Hippocampal formation (tissue), 2 donors: Measurements from ENCODE around the gene IL32.

Source experiments
- DNase-seq, 2 donors: peaks; one replicate each; lab custom pipeline; 2025; lab: John Stamatoyannopoulos, UW

Gene IL32

GRCh38 chr16:3027983-3028715 is 37.3 kb upstream of the IL32 start:
- DNase-seq: peak; percentile 17 to 47

GRCh38 chr16:3028716-3029319 is 36.6 kb upstream of the IL32 start:
- no peak for DNase-seq

DNA sequence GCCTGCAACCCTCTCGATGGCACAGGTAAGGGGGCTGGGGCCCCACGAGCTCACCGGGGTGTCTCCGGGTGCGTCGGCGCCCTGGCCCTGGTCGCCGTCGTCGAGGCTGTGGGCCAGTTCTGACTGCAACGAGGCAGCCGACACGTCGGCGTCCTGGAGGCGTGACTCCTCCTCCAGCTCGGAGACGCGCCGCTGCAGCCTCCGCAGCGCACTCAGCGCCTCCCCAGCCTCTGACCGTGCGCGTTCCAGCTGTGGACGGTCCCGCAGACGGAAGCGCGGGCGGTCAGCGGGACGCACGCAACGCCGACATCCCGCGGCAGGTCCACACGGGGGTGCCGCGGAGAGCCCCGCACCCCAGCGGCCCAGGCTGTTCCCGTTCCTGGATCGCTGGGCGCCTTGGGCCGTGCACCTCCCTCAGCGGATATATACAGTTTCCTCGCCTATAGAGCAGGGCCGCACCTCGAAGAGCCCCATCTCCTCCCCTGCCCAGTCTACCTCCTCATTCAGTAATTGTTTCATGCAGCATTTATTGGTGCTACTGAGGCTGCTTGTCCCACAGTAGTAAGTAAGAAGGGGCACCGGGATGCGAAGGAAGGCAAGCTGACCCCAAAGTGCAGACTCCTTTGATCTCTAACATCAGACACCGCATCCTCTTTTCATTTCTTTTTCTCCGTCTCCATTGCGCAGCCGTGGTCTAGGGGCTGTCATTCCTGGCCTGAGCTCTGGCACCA is 35.8 kb upstream of the IL32 start:
- no peak for DNase-seq

GRCh38 chr16:3030222-3031212 is 34.9 kb upstream of the IL32 start:
- DNase-seq: no peak

DNA sequence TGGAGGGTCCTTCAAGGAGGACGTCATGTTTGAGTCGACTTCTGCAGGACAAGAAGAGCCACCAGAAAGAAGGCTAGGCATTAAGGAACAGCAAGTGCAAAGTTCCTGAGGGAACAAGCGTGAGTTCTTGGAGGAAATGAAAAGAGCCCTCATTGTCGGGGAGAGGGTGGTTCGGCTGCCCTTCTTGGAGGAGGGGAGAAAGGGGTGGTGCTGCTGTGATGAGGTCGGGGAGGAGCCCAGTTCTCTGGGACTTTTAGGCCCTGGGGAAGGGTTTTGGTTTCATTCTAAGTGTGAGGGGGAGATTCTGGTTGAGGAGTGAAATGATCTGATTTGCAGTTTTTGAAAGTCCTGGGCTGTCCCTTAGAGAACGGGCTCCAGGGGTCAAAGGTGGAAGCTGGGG is 32.8 kb upstream of the IL32 start:
- no peak for DNase-seq

DNA sequence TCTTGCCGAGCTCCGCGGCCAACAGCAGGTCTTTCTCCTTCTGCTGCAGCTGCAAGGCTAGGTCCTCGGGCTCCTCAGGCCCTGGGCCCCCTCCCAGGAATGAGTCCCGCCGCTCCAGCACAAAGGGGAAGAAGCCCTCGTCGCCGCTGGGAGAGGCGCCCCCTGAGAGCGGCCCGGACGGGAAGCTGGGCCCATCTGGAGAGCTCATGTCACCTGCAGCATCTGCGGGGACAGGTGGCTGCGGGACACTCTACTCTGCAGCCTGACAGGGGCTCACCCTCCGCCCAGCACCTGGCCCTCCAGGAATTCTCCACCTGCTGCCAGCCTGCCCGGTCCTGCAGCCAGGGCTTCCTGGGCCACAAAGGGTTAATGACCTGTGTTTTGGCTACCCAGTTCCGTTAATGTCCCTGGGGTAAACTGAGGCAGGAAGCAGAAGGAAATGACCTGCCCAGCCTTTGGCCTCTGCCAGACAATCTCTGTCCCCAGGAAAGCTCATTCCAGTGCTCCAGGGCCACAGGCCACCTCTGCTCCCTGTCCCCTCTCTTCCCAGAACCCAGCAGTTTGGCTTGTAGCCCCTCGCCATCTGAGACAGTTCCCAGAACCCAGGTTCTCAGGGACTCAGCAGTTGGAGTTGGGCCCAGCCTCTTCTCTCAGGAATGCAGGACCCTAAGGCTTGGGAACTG is 30.0 kb upstream of the IL32 start:
- no peak for DNase-seq

DNA sequence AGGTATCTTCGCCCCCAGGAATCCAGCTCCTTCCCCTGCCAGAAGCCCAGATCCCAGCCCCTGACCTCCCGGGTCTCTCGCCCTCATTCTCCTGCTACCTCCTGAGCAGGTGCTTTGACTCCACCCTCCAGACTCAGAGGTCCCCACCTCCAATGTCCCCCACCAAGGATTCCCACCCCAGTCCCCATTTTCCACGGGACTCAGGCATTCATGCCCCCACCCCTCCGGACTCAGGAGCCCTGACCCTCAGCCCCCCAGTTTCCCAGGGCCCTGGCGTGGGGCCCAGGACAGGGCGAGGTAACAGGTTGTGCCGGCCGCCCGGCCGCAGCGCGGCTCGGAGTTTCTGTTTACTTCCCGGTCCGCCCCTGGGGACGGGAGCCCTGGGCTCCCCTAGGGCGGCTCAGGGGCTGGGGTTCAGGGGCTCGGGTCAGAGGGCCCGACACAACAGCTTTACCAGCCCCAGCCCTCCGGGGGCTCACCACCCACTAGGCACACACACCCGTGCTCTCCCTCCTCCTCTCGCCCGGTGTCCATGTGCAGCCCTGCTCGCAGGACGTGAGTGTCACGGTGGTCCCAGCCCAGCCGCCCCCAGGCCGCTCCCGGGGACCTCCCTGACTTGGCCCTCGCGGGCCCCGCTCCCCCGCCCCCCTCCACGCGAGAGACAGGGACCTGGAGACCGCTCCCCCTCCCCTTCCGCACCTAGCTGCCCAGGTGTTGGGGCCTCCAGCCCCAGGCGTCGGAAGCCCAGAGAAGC is 29.3 kb upstream of the IL32 start:
- no peak for DNase-seq

GRCh38 chr16:3036726-3037315 is 28.6 kb upstream of the IL32 start, which contains the start of gene BICDL2:
BICDL2 (minus strand) TSS chr16:3036944; CDS start chr16:3035496, 1,448 bp downstream.
- no peak for DNase-seq

DNA sequence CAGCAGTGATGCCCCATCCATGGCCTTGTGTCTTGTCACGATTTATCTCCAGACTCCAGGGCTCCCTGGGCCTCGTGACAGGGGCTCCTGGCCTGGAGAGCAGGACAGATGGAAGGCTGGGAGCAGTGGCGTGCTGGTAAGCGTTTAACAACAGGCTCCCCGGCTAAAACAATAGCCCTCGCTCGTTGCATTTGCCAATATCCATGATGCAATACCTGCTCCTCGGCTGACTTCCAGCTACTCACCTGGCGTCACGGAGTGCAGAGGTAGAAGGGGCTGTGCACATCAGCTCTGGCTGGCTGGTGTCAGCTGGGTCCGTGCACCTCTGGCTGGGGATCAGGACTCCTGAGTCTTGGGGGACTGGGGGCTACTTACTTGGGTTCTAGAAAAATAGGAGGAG is 27.2 kb upstream of the IL32 start:
- no peak for DNase-seq

GRCh38 chr16:3038896-3039295 is 26.5 kb upstream of the IL32 start:
- DNase-seq: no peak

DNA sequence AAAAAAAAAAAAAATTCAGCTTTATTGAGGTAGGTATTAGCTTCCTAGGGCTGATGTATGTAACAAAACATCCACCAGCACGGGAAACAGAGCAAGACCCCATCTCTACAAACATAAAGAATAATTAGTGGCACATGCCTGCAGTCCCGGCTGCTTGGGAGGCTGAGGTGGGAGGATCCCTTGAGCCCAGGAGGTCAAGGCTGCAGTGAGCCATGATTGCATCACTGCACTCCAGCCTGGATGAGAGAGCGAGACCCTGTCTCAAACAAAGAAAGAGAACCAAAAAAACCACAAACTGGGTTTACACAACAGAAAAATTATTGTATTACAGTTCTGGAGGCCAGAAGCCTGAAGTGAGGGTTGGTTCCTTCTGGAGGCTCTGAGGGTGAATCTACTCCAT is 23.1 kb upstream of the IL32 start:
- DNase-seq: no peak

- DNase-seq: no peak
Measured at GRCh38 chr16:3044708-3045107, 20.7 kb upstream of the IL32 start.

GRCh38 chr16:3045758-3046640 is 19.4 kb upstream of the IL32 start, which contains the start of gene MMP25:
MMP25 (plus strand) TSS chr16:3046561; CDS start chr16:3046918, 357 bp downstream.
- DNase-seq: no peak

GRCh38 chr16:3046641-3047386 is 18.6 kb upstream of the IL32 start:
- DNase-seq: no peak

GRCh38 chr16:3047387-3047720 is 18.1 kb upstream of the IL32 start:
- DNase-seq: no peak

GRCh38 chr16:3049921-3050481 is 15.4 kb upstream of the IL32 start:
- DNase-seq: no peak

- DNase-seq: no peak
Measured at GRCh38 chr16:3050487-3050886, 15.0 kb upstream of the IL32 start.

DNA sequence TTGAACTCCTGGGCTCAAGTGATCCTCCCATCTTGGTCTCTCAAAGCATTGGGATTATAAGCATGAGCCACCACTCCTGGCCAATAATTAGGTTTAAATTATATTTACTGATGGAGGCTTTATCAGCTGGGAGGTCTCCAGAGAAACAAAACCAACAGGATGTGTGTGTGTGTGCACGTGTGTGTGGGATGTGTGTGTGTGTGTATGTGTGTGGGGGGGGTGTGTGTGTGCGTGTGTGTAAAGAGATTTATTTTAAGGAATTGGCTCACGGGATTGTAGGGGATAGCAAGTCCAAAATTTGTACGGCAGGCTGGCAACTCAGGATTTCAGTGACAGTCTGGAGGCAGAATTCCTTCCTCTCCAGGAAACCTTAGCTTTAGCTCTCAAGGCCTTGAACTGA is 14.4 kb upstream of the IL32 start:
- no peak for DNase-seq
